A549 (cell line): Measurements from ENCODE around the gene YLPM1.

ENCODE experiments used
- JUNB ChIP-seq: fragments of >200 bp; sonication (Bioruptor Twin); formaldehyde crosslinking; IDR thresholded peaks from 2 replicates; pipeline ENCODE4 v1.6.1; 2016
- POLR2A ChIP-seq: IDR thresholded peaks from 2 replicates; pipeline ENCODE4 v1.6.1; 2012; ENCODE audit warnings: mild to moderate bottlenecking, low read length
- RAD21 ChIP-seq, 2 experiments: fragments of >200 bp in 1 of 2; sonication (Bioruptor Twin) in 1 of 2; formaldehyde crosslinking in 1 of 2; IDR thresholded peaks in 1 of 2; conservative IDR thresholded peaks in 1 of 2; 2 replicates in 1 of 2; 3 replicates in 1 of 2; pipeline ENCODE4 v1.6.1; 2012 to 2018; ENCODE audit warnings: inconsistent platforms in 1 of 2
- REST ChIP-seq: fragments of 200-600 bp; sonication (generic); IDR thresholded peaks from 2 replicates; pipeline ENCODE4 v1.6.1; 2016; ENCODE audit warnings: antibody characterized with exemption, mild to moderate bottlenecking, moderate library complexity
- RFX5 ChIP-seq: fragments of 450-650 bp; IDR thresholded peaks from 2 replicates; pipeline ENCODE4 v1.7.1; 2014; ENCODE audit warnings: antibody characterized with exemption, mild to moderate bottlenecking, moderate library complexity
- TF ChIP-seq, protein P1 (sequence below): IDR thresholded peaks from 2 replicates; pipeline ENCODE4 v1.6.1; 2012; ENCODE audit warnings: low read depth, borderline replicate concordance
- TF ChIP-seq, protein P2 (sequence below): fragments of >200 bp; sonication (Bioruptor Twin); formaldehyde crosslinking; IDR thresholded peaks from 3 replicates; pipeline ENCODE4 v1.5.1; 2016
- TF ChIP-seq, protein P3 (sequence below): fragments of >200 bp; sonication (Bioruptor Twin); formaldehyde crosslinking; IDR thresholded peaks from 3 replicates; pipeline ENCODE4 v1.6.1; 2016

DNA sequence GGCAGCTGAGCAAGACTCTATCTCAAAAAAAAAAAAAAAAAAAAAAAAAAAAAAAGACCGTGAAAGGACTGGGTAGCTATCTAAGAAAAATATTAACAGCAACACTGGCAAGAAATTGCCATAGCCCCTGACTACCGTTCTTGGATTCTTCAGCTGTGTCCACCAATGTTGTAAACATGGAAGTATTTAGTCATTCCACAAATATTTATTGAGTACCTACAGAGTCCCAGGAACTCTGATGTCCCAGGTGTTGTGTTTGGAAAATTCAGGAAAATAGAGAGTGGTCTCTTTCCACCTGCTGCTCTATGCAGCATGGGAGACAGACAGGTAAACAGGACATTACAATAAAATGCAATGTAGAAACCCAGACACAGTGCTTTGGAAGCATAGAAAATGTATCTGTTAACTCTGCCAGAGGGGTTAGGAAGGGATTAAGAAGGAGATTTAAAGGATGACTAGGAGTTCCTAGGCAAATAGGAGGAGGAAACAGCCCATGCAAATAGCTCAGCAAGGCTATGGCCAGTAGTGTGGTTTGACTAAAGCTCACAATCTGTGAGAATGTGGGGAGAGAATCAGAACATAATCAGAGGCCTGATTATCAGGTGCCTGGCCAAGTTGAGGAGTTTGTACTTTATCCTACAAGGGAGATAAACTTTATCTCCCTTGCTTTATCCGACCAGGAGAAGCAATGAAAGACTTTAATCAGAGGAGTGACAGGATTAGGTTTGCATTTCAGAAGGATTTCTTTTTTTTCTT lies 116.5 kb downstream of the YLPM1 start:
- TF ChIP-seq, protein P1, sequence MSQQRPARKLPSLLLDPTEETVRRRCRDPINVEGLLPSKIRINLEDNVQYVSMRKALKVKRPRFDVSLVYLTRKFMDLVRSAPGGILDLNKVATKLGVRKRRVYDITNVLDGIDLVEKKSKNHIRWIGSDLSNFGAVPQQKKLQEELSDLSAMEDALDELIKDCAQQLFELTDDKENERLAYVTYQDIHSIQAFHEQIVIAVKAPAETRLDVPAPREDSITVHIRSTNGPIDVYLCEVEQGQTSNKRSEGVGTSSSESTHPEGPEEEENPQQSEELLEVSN, result no peak
- TF ChIP-seq, protein P2, sequence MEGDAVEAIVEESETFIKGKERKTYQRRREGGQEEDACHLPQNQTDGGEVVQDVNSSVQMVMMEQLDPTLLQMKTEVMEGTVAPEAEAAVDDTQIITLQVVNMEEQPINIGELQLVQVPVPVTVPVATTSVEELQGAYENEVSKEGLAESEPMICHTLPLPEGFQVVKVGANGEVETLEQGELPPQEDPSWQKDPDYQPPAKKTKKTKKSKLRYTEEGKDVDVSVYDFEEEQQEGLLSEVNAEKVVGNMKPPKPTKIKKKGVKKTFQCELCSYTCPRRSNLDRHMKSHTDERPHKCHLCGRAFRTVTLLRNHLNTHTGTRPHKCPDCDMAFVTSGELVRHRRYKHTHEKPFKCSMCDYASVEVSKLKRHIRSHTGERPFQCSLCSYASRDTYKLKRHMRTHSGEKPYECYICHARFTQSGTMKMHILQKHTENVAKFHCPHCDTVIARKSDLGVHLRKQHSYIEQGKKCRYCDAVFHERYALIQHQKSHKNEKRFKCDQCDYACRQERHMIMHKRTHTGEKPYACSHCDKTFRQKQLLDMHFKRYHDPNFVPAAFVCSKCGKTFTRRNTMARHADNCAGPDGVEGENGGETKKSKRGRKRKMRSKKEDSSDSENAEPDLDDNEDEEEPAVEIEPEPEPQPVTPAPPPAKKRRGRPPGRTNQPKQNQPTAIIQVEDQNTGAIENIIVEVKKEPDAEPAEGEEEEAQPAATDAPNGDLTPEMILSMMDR, result no peak
- TF ChIP-seq, protein P3, sequence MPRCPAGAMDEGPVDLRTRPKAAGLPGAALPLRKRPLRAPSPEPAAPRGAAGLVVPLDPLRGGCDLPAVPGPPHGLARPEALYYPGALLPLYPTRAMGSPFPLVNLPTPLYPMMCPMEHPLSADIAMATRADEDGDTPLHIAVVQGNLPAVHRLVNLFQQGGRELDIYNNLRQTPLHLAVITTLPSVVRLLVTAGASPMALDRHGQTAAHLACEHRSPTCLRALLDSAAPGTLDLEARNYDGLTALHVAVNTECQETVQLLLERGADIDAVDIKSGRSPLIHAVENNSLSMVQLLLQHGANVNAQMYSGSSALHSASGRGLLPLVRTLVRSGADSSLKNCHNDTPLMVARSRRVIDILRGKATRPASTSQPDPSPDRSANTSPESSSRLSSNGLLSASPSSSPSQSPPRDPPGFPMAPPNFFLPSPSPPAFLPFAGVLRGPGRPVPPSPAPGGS, result no peak
- no peak for TF ChIP-seq POLR2A
- no peak for TF ChIP-seq RAD21 (conservative IDR thresholded peaks at IDR 0.05 in 1 of 2, IDR thresholded peaks at IDR 0.05 in 1 of 2)
- TF ChIP-seq REST, result no peak
- TF ChIP-seq RFX5, result no peak
- TF ChIP-seq JUNB, result no peak
